Measurements from ENCODE around the gene CLDN4.

The CLDN4 gene

DNA sequence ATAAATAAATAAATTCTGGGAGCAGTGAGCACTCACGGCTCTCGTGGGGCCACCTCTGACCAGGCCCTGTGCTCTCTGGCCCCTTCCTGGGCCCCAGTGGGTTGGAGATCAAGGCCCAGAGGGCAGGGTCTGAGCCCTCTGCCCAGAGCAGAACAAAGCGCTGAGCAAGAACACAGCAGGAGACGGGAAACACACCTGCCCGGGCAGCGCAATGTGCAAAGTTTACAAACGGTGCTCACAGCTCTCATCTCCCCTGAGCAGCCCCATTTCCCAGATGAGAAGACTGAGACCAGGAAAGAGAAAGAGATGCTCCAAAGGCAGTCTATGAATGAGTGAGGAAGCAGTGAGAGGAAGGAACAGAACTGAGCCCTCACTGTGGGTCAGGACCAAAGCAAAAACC lies 8.5 kb downstream of the CLDN4 start:
- TF ChIP-seq, protein P1, sequence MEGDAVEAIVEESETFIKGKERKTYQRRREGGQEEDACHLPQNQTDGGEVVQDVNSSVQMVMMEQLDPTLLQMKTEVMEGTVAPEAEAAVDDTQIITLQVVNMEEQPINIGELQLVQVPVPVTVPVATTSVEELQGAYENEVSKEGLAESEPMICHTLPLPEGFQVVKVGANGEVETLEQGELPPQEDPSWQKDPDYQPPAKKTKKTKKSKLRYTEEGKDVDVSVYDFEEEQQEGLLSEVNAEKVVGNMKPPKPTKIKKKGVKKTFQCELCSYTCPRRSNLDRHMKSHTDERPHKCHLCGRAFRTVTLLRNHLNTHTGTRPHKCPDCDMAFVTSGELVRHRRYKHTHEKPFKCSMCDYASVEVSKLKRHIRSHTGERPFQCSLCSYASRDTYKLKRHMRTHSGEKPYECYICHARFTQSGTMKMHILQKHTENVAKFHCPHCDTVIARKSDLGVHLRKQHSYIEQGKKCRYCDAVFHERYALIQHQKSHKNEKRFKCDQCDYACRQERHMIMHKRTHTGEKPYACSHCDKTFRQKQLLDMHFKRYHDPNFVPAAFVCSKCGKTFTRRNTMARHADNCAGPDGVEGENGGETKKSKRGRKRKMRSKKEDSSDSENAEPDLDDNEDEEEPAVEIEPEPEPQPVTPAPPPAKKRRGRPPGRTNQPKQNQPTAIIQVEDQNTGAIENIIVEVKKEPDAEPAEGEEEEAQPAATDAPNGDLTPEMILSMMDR (IDR thresholded peaks at IDR 0.05; ENCODE audit: low read depth, low read length): no peak

DNA sequence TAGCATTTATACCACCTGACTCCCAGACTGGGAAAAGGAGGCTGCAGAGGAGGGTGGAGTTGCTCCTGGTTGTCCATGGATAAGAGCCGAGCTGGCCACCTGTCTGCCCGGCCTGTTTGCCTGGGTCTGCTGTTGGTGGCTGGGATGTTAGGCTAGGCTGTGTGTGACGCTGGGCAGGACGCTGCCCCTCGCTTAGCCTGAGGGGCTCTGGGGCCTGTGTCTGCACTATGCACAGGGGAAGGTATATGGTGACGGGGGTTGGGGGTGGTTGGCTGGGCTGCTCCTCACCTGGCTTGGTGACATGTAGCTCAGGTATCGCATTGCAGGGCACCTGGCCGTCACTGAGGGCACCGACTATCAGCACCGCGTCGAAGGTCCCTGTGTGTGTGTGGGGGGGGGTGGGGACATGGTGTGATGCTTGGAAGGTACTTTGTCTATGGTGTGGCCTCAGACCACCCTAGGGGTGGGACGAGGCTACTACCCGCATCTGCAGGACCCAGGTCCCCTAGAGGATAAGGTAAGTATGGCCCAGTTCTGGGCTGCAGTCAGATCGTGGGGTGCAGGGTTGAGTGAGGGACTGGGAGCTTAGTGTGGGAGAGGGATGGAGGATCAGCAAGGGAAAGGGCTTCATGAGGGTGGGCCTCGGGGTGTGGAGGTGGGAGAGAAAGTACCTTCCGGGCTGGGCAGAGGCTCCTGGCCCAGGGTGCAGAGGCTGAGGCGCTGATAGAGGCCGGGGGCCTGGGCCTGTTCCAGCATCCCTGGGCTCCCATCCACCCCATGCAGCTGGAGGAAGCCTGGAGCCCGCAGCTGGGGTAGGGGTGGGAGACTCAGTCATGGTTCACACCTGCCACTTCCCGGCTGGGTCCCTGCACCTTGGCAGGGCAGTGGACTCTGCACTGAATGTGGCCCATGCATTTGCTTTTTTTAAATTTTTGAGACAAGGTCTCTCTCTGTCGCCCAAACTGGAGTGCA lies 9.2 kb downstream of the CLDN4 start:
- Histone ChIP-seq H3K9me3 (ENCODE audit: severe bottlenecking) (no peaks in the 10 kb centered on the region), H3K4me3 (ENCODE audit: low read depth, low read length) (no peak overlapping the region), H3K36me3 (no peaks in the 10 kb centered on the region; the same call in 1 of the 2 replicates), H3K27ac (no peak overlapping the region), H3K27me3 (ENCODE audit: insufficient read depth, low read depth, severe bottlenecking) (no peaks in the 10 kb centered on the region)
- no peak for DNase-seq
- TF ChIP-seq, protein P1 (IDR thresholded peaks at IDR 0.05; ENCODE audit: low read depth, low read length): peak; percentile 43

More for the DNA sequence above, 8.5 kb downstream of the CLDN4 start:
- H3K27me3 ChIP-seq (ENCODE audit: insufficient read depth, low read depth, severe bottlenecking): no peaks in the 10 kb centered on the region
- no peak for DNase-seq
- no peak overlapping the region for H3K27ac ChIP-seq
- no peak overlapping the region for H3K4me3 ChIP-seq (ENCODE audit: low read depth, low read length)
- no peaks in the 10 kb centered on the region for H3K9me3 ChIP-seq (ENCODE audit: severe bottlenecking)
- no peaks in the 10 kb centered on the region; the same call in 1 of the 2 replicates for H3K36me3 ChIP-seq

DNA sequence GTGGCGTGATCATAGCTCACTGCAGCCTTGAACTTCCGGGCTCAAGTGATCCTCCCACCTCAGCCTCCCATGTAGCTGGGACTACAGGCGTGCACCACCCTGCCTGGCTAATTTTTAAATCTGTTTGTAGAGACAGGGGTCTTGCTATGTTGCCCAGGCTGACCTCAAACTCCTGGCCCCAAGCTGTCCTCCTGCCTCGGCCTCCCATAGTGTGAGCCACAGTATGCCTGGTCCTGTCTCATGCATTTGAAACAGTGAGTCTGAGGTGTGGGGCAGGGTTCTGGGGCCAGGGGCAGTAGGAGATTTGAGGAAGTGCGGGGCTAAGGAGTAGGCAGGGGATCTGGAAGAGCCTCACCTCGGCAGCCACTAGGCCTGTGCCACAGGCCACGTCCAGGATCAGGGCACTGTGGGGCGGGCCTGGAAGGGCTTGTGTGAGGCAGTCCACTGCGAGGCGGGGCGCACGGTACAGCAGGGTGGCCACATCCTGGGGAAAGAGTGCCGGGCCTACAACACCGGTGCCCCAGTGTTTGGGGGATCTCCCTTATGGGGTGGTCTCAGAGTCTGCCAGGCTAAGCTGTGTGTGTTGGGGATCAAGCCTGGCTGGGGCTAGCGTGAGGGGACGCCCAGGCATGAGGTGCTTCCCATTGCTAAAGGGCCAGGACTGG lies 10.1 kb downstream of the CLDN4 start:
- Histone ChIP-seq H3K27me3 (ENCODE audit: insufficient read depth, low read depth, severe bottlenecking) (no peaks in the 10 kb centered on the region), H3K4me3 (ENCODE audit: low read depth, low read length) (no peak overlapping the region), H3K9me3 (ENCODE audit: severe bottlenecking) (no peaks in the 10 kb centered on the region), H3K36me3 (no peaks in the 10 kb centered on the region; the same call in 1 of the 2 replicates), H3K27ac (no peak overlapping the region)
- no peak for DNase-seq
- TF ChIP-seq, protein P1 (IDR thresholded peaks at IDR 0.05; ENCODE audit: low read depth, low read length): no peak

DNA sequence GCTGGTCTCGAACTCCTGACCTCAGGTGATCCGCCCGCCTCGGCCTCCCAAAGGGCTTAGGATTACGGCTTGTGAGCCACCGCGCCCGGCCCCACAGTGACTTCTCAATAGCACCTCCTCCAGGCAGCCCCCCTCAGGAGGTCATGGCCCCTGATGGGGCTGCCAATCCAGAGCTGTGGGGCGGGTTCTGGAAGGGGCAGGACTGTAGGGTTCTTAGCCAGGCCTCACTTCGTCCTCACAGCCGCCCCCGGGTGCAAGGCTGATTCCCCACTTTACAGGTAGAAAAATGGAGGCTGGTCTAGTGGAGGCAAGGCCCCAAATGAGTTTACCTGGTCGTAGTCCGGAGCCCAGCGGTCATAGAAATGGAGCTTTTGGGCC lies 10.9 kb downstream of the CLDN4 start:
- Histone ChIP-seq H3K9me3 (ENCODE audit: severe bottlenecking) (no peaks in the 10 kb centered on the region), H3K27ac (no peak overlapping the region), H3K27me3 (ENCODE audit: insufficient read depth, low read depth, severe bottlenecking) (no peaks in the 10 kb centered on the region), H3K36me3 (no peaks in the 10 kb centered on the region; the same call in 1 of the 2 replicates), H3K4me3 (ENCODE audit: low read depth, low read length) (peak overlapping the region; percentile 58)
- DNase-seq: peak; percentile 58
- TF ChIP-seq, protein P1 (IDR thresholded peaks at IDR 0.05; ENCODE audit: low read depth, low read length): no peak

DNA sequence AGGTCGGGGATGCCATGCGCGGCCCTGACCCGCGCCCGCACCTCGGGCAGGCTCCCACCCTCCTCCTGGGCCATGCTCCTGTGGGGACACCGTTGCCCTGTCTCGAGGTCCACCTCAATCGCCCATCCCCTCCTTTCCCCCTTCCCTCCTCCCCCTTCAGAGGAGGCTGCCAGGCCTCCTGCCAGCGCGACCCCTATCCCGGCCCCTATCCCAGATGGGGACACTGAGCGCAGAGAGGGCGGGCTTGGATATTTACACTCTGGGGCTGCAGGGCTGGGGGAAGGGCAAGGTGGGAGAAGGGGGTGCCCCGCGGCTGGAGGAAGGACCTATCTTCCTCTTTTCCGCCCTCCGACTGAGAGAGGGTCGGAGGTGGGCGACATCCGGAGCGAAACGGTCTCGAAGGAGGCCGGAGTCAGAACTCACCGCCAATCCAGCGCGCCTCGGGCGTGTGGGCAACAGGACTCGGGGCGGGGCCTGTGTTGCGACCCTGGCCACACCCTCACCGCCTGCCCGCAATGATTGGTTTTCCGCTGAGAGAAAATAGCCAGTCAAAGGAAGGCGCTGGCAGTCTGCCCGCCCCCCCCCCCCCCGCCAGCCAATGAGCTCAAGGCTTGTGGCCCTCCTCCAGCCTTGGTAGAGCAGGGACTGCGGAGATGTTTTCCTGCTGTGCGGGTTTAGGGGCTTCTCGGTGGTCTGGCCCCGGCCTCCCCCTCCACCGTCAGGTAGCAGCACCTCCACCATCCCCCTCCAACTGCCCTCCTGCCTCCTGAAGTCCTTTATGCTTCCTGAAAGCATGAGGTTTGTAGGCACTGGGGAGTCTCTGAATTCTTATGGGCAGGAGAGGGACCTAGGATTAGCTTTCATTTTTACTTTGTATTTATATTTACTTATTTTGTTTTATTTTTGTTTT lies 11.5 kb downstream of the CLDN4 start, which contains the start of gene METTL27:
TSS of gene METTL27 (minus strand) at position 450 of the 910 bp plus-strand sequence. CDS start at position 74, 376 bp downstream.
- peak; percentile 94 for DNase-seq
- TF ChIP-seq, protein P1 (IDR thresholded peaks at IDR 0.05; ENCODE audit: low read depth, low read length): no peak
- H3K27me3 ChIP-seq (ENCODE audit: insufficient read depth, low read depth, severe bottlenecking): no peaks in the 10 kb centered on the region
- H3K4me3 ChIP-seq (ENCODE audit: low read depth, low read length): peak within 1 kb of the TSS; percentile 59
- H3K27ac ChIP-seq: peak within 1 kb of the TSS; percentile 78
- no peaks in the 10 kb centered on the region; the same call in 1 of the 2 replicates for H3K36me3 ChIP-seq
- no peaks in the 10 kb centered on the region for H3K9me3 ChIP-seq (ENCODE audit: severe bottlenecking)
